Stimulated activated CD4-positive, alpha-beta T cell treated with anti-CD3 and anti-CD28 coated beads, TNF-alpha, amount 100 ng/mL, for 1 hour (primary cell): Measurements from ENCODE around the gene PIGS.
"Not testable (repeated sequence)": the region's sequence is repeated elsewhere in the genome, so short reads cannot be mapped to it uniquely, and the experiment has no call there.

Source experiments
- DNase-seq, 3 donors: peaks; one replicate each; pipeline ENCODE4 v3.0.0-alpha.2; 2020; ENCODE audit warnings: low read depth in 3 of 3, low spot score in 1 of 3

The PIGS gene

DNA sequence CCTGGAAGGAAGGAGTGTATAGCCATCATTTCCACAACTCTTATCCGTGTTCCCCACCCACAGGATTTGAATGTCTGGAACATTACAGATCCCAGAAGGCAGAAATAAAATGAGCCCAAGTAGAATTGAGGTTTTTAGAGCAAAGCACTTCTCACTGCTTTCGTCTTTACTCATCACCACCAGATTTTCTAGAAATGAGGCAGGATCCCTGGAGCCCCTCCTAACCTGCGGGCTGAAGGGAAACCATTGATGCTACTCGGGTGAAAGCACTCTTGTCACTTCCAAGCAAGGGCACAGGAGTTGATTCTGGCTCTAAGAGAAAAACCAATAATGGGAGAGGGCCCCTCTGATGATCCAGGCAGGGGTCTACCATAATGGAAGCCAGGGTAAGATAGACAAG lies 8.2 kb upstream of the PIGS start:
- no peak for DNase-seq

DNA sequence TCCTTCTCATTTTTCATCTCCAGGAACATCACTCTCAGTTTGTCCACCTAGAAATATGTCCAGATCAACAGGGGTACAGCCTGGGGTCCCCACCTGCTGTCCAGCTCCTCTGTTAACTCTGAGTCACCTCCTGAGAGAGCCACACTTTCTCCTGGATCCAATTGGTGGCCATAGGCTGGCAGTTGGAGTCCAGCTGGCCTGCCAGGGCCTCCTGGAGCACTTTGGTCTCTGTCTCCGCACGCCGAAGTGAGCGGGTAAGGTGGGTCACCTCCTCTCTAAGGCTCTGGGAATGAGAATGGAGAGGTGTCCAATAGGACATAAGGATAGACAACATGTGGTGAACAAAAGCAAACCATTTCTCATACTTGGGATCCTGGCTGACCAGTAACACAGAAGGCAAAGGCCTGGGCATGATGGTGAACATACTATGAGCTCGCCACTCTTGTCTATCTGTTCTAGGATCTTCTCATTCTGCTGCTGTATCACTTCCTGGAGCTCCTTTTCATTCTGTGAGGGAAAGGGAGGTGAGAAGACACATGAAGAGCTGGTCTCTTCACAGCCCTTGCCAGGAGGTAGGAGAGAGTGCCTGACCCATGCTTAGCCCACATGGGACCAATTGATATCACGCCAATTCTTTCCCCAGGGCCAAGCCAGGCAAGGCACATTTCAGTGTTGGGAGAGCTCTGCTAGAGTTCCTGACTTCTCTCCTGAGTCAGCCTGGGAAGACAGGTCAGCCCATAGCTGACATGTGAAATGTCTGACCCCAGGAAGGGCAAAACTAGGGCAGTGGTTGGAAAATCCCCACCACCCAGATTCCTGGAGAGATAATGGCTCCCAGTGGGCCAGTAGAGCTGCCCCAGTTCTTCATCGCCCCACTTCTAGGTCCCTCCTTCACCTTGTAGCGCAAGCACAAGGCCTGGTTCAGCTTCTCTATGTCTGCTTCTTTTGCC lies 7.2 kb upstream of the PIGS start:
- no peak for DNase-seq

DNA sequence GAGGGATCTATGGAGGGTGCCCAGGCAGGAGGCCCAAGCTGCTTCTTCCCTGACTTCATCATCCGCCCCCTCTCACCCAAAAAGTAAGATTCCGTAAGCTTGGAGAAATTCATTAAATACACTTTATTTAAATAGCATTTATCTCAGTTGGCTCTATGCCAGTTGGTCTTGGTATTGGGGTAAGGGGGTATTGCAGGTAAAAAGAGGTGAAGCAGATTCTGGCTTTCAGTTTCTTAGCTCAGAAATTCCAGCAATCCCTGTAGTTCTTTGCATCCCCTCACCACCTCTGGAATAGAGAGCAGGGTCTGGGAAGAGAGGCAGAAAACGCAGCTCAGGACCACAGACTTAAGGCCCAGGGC lies 6.1 kb upstream of the PIGS start:
- DNase-seq: no peak

DNA sequence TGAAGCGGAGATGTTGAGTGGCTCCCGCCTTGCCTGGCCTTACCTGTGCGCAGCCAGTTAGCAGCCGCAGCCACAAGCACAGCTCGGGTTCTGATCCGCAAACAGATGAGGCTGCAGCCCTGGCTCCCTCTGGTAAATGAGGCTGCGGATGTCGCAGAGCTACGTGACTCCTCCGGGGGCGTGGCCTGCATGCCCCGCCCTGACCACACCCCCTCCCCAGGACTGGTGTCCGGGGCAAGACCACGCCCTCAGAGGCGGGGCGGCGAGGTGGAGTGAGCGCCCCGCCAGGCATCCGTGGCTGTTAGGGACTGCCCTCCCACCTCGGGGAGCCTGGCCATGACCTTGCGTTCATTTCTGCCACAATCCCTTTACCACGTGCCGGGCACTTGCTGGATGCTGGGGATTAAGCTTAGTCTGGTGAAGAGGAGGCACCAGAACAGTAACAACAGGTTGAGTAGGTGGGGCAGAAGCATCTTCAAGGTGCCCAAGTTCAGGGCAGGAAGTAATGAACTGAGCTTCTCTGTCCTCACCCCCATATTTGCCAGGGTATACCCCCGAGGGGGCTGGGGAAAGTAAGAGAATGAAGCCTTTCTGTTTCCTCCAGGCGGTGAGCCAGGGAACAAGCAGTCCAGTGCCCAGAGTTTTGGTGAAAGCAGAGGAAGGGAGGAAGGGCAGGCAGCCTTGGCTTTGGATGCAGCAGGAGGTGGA lies 5.6 kb upstream of the PIGS start, which contains the start of gene ALDOC:
Gene ALDOC (minus strand): TSS at position 138 of the 708 bp plus-strand sequence. CDS start 1,363 bp downstream, outside the sequence.
- DNase-seq: peak; percentile 94 to 99 (median 96)

DNA sequence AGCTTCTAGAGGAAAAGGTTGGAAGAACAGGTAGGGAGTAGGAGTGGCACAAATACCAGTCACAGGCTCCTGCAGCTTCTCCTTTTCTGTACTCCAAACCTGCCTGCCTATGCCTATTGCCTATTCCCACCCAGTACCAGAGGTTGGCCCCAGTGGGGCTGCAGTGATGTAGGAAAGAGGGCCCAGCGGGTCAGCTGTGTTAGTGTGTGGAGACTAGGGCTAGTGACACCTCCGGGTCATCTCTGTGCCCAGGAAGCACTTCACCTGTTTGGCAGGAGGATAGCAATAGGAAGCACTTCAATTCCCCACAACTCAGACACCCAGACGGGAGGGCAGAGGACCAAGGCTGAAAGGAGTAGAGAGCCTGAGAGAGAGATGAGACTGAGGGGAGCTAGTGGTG lies 4.7 kb upstream of the PIGS start:
- not testable (repeated sequence) for DNase-seq

DNA sequence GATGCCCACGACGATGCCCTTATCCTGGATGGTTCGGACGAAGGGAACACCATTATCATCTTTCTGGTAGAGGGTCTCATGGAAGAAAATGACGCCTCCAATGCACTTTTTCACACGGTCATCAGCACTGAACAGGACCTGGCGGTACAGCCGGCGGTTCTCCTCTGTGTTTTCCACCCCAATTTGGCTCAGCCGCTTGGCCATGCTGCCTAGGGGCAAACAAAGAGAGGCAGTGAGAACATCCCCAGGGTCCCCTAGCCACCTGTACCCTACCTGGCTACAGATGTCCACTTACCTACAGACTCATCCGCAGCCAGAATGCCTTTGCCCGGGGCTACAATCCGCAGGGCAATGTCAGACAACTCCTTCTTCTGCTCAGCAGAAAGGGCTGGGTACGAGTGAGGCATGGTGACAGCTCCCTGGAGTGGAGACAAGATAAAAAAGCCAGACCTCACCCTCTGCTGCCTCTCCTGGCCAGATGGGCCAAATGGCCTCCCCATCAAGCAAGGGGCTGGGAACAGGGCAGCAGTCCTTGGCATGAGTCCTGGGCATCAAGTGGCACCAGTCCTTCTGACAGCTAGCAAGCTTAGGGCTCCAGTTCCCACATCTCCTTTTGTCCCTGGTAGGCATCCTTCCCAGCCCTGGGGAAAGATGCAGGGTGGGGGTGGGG lies 3.9 kb upstream of the PIGS start:
- no peak for DNase-seq

DNA sequence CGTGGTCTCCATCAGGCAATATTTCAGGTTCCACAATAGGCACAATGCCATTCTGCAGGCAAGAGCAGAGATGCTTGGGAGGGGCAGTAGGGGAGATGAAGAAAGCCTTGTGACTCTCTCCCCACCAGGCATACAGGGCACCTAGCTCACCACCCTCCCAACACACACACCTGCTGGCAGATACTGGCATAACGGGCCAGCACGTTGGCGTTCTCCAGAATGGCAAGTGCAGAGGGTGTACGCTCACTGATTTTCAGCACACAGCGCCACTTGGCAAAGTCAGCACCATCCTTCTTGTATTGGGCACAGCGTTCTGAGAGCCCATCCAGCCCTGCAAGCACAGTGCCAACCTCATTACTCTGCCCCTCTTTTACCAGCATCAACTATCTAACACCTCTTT lies 3.2 kb upstream of the PIGS start:
- DNase-seq: no peak

DNA sequence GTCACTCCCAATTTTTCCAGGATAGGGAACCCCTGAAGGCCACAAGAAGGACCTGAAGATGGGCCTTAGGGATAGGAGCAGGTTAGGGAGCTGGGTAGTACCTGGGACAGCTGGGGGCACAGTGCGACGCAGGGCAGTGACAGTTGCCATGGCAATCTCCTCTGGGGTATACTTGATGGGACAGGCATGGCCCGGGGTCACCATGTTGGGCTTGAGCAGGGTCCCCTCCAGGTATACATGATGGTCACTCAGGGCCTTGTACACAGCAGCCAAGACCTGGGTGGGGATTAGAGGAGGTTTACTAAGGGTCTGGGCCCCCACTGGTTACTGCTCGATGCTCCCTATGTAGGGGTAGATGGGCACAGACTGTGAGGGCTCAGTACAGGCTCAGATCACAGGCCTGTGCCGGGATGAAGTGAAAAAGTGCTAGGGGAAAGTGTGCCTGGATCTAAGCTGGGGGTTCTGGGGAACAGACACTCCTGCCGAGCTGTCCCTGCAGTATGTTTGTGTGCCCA lies 2.7 kb upstream of the PIGS start:
- DNase-seq: no peak

DNA sequence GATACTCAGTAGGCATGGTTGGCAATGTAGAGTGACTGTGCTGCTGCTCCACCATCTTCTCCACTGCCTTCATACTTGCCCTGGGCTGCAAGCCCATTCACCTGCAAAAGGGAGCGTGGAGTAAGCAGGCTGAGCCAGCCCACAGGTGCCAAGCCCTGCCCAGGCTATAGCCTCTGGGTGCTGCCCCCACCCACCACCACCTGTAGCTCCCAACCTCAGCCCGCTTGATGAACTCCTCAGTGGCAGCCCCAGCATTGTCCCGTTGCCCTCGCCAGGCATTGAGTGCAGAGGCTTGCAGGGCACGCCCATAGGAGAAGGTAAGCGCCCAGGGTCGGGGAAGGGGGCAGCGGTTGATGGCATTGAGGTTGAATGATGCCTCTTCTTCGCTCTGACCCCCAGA lies 2.2 kb upstream of the PIGS start:
- no peak for DNase-seq

DNA sequence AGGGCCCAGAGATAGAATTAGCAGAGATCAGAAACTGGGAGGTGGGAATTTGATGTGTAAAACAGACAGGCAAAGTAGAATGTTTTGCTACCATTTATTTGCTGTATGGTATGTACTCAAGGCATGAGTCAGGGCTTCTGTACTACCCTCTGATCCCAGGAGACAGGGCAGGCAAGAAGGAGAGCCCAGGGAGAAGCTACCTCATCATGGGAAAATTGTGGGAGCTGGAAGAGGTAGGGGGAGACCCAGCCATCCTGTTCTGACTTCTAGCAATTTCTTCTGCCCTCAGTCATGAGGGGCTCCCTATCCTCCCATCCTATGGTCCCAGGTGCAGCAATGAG lies 1.7 kb upstream of the PIGS start:
- DNase-seq: no peak

DNA sequence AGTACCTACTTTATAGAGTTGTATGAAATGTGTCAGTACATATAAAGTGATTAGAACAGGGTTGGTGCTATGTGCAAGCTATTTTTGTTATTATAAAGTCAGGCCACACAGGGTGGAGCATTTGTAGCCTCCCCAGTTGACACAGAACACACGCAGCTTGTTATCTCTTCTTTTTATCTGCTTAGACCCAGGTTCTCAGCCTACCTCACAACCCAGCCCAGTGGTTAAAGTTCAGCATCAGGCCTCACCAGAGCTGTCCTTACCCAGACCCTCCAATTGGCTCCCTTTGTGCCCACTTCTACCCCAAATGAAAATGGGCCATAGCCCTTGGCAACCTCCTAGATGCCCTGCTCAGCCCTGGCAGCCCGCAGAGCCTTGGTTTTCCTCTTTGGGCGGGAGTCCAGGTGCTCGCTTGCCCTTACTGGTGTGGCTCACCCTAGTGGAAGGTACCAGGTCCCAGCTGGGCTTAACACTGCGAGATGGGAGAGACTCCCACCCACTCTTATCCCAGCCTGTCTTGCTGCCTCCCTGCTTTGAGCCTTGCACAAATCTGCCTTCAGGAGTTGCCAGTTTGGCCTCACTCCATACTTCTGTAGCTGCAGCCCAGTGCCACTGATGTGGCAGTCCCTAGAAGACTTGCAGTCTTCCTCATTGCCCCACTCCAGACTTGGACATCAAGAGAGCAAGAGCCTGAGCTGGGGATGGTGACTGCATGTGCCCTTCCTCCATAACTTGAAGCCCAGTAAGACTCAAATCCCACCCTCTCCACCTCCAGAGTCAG lies 1.1 kb upstream of the PIGS start:
- DNase-seq: no peak

DNA sequence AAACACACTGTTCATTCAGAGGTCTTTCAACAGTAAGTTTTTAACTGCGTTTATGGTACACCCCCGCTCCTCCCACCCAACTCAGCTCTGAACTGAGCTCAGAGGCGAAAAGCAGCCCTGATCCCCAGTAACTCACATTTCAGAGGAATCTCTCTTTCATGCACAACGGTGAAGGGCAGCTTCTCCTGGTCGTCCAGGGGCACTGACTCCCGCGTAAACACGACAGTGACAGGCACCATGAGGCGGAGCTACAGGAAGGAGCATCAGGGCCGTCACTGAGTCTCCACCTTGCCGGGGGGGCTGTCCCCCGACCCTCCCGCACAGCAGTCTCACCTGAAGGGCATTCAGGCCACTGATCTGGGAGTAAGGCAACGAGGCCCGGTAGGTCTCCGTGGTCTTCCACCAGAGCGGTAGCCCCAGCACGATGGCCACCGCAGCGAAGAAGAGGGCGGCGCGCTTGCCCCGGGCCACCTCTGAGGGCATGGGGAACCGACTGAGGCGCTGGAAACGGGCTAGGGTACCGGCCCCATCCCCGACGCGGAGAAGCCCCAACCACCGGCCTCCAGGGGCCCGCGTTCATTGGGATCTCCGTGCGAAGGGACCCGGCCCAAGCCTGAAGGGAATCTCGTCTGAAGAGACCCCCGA lies 486 bp downstream of the PIGS start:
- DNase-seq: peak in 1 of 3 donors; percentile 30

DNA sequence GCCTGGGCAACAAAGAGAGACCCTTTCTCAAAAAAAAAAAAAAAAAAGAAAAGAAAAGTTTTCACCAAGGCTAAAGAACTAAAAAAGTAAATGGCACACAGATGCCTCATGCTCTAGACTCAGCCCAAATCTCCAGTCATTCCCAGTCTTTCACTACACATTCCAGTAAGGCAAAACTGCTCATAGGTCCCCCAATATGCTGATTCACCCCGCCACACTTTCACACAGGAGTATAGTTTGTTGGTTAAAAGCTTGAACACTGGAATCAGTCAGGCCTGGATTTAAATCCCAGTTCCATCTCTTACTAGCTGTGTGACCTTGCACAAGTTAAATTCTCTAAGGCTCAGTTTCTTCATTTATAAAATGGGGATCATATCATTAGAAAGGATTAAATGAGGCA lies 1.9 kb downstream of the PIGS start:
- DNase-seq: no peak

DNA sequence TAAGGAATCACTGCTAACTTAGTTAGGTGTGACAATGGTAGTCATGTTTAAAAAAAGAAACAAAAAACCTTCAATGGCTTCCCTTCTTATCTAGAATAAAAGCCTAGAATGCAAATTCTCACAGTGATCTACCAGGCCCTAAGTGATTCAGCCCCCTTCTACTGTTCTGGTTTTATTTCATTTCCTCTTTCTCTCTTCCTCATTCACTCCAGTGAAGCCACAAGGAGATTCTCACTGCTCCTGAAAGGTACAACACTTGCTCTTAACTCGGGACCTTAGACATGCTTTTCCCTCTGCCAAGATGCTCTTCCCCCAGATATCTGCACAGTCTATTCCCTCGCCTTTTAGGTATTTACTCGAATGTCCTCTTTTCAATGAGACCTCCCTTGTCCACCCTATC lies 3.7 kb downstream of the PIGS start:
- DNase-seq: no peak

DNA sequence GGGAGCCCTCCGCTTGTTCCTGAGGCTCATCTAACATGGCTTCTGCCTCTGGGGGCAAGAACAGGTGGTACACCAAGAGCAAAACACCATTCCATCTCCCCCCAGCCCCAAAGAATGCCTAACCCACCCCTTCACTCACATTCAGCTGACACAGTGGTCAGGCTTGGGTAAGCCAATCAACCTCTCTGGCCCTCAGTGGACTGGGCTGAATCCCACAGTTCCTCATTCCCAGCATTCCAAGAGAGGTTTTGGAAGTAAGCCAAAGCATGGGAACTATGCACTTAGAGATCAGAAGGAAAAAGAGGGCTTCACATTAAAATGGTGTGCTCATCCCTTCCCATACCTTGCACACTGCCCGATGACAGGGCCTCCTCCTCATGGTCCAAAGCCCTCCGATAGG lies 7.8 kb downstream of the PIGS start:
- DNase-seq: no peak

DNA sequence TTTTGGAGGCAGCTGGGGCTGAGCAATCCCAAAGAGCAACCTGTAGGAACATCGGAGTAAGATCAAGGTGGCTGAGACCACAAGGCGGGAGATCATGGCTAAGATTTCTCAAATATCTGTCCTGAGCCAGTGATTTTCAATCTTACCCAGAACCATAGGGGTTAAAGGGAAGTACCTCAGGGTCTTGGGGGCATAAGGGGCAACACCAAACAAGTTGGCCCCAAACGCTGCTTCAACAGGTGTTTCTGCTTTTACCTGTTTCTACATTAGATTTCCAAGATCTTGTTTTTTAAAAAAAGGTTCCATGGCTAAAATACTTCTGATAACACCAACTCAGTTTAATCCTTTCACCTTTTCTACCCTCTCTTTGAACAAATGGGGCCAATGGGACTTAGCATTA lies 16.3 kb downstream of the PIGS start:
- no peak for DNase-seq

DNA sequence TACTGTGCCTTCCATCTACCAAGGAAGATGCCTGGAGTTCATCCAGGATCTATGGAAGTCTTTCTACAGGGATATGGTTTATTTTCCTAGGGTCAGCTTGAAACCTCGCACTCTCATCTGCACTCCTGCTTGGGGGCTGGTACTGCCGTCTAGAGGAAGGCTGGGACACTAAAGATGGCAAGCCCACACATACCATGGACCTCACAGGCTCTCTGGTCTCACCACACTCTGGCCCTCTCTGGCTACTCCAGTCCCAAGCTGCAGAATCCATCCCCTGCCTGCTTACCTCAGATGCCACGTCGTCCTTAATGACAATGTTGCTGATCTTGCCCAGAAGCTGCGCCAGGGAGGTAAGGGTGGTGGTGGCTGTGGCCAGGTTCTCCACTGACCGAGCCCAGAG lies 16.8 kb downstream of the PIGS start:
- no peak for DNase-seq

DNA sequence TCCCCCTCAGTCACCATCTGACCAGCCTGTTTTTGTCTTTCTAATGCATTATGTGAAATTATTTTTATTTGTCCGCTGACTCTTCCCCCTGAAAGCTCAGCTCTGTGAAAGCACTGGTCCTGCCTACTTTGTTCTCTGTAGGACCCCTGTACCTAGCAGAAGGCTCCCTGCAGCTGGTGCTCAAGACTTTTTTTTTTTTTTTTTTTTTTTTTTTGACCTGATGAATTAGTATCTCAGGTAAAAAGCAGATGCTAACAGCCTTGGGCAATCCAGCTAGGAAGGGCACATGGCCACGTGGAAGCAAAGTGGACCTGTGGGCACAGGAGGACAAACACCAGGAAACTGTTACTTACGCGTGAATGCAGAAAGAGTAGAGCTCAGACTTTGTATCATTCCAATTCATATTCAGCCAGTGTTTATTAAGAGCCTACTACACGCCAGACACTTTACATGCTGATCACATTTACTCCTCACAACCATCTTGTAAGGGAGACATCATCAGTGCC lies 18.3 kb downstream of the PIGS start:
- no peak for DNase-seq

DNA sequence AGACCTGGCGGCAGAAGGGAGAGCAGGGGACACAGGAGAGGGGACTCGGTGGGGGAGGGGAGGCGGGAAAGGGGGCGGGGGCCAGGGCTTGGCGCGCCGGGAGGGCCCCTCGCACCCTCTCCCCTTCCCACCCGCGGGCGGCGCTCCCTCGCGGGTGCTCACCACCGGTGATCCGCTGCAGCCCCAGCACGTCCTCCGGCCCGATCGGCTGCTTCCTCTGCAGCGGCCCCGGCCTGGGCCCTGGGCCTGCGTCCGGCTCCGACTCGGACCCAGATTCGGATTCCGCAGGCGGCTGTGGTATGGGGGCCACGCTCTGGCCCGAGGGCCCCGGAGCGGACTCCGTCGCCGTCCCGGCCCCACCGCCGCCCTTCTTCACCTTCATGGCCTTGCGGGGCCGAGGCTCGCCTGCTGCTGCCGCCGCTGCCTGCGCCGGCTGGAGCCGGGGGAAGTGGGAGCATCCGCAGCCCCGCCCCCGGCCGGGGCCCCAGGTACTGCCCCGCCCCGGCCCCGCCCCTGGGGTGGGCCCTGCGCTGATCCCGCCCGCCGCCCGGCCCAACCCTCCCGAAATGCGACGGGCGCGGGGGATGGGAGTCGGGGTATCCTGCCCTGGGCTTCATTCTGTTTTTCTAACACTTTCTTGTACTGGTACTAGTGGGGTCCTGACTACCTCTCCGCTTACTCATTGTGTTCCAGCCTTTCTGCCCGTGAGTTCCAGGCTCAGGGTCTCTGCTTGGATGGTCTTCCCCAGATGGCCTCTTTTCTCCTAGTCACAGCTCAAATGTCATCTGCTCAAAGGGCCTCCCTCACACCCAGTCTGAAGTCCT lies 18.9 kb downstream of the PIGS start, which contains the start of gene UNC119:
Gene UNC119 (minus strand): TSS at position 449 of the 824 bp plus-strand sequence. CDS start 67 bp downstream, at position 382.
- DNase-seq: peak; percentile 39 to 78 (median 55)
